ENCODE measurements around the gene GALNS. TPM values are rescaled to one million over a fixed set of nuclear protein-coding genes. Genes with fewer than 3 reads are reported as not detected.

The GALNS gene
- total and polyA plus RNA-seq, 2 experiments from 2014 or later: 19.6 to 53.5 TPM

GRCh38 chr16:88811769-88812512 is 44.8 kb downstream of the GALNS start, which contains the start of gene APRT:
APRT (minus strand) TSS chr16:88811928; CDS start chr16:88811899, 29 bp downstream.
- peak within 1 kb of the TSS; percentile 62 for H2AFZ ChIP-seq
- peak within 1 kb of the TSS; percentile 89 for H3K4me2 ChIP-seq
- H3K79me2 ChIP-seq: peaks cover 13% of the 10 kb centered on the region
- H4K20me1 ChIP-seq (ENCODE audit: insufficient read depth, poor library complexity, severe bottlenecking): peaks cover 6% of the 10 kb centered on the region
- H3K9me2 ChIP-seq (replicated peaks; ENCODE audit: insufficient read depth): no peaks in the 10 kb centered on the region
- TF ChIP-seq EZH2phosphoT487 (IDR thresholded peaks at IDR 0.05; ENCODE audit: low read depth, severe bottlenecking, unreplicated experiment): no peak
- no peak for TF ChIP-seq EZH2 (IDR thresholded peaks at IDR 0.05; ENCODE audit: borderline replicate concordance)
- TF ChIP-seq, protein P1, sequence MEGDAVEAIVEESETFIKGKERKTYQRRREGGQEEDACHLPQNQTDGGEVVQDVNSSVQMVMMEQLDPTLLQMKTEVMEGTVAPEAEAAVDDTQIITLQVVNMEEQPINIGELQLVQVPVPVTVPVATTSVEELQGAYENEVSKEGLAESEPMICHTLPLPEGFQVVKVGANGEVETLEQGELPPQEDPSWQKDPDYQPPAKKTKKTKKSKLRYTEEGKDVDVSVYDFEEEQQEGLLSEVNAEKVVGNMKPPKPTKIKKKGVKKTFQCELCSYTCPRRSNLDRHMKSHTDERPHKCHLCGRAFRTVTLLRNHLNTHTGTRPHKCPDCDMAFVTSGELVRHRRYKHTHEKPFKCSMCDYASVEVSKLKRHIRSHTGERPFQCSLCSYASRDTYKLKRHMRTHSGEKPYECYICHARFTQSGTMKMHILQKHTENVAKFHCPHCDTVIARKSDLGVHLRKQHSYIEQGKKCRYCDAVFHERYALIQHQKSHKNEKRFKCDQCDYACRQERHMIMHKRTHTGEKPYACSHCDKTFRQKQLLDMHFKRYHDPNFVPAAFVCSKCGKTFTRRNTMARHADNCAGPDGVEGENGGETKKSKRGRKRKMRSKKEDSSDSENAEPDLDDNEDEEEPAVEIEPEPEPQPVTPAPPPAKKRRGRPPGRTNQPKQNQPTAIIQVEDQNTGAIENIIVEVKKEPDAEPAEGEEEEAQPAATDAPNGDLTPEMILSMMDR (IDR thresholded peaks at IDR 0.05; ENCODE audit: poor library complexity): peak; percentile 40
- peak within 1 kb of the TSS; percentile 73 for H3K4me3 ChIP-seq
- no peaks in the 10 kb centered on the region for H3K9me3 ChIP-seq (ENCODE audit: low read depth)
- H3K27ac ChIP-seq: peak within 1 kb of the TSS; percentile 92
- peaks cover 17% of the 10 kb centered on the region for H3K4me1 ChIP-seq (ENCODE audit: insufficient read depth)
- no peaks in the 10 kb centered on the region for H3K36me3 ChIP-seq (replicated peaks; ENCODE audit: insufficient read depth, low read depth)
- DNase-seq (ENCODE audit: low spot score): peak; percentile 98
- WGBS (ENCODE audit: low lambda C conversion rate, missing lambda C conversion rate): under 1% methylated on average over 56 of the region's 84 CpGs
- H3K27me3 ChIP-seq: no peaks in the 10 kb centered on the region

DNA sequence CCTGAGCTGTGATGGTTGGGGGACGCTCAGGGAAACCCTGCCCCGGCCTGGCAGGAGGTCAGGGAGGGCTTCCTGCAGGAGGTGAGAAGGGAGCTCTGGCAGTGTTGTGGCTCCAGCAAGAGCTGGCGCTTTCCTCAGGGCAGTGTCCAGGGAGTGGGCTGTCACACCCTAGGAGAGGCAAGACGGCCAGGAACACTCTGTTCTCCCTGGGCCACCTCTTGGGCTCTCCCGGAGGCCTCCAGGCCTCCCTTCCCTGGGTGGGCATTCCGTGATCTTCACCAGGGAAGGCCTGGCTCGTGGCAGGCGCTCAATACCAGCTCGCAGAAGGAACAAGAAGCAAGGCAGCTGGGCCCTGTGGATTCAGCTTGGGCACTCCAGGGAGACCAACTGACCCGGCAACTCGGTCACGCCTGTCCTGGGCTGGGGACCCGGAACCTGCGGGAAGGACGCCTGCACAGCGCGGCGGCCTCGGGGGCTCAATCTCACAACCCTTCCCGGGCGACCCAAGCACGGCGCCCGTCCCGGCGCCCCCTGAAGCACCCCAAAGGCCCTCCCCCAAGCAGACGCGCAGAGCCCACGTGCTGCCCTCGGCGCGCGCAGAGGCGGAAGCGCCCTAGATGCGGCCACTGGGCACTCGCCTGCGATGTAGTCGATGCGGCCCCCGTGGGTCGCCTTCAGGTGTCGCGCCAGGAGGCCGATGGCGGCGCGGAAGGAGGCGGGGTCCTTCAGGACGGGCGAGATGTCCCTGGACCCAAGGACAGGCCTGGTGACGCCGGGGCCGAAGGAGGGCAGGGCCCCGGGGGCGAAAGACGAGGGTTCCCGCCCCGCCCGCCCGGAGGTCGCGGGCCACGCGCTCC is 45.6 kb downstream of the GALNS start:
- peaks cover 13% of the 10 kb centered on the region for H3K79me2 ChIP-seq
- no peaks in the 10 kb centered on the region for H3K36me3 ChIP-seq (replicated peaks; ENCODE audit: insufficient read depth, low read depth)
- peak overlapping the region; percentile 73 for H3K4me3 ChIP-seq
- H3K9me3 ChIP-seq (ENCODE audit: low read depth): no peaks in the 10 kb centered on the region
- H3K27ac ChIP-seq: peak overlapping the region; percentile 92
- DNase-seq (ENCODE audit: low spot score): peak; percentile 93
- H3K9me2 ChIP-seq (replicated peaks; ENCODE audit: insufficient read depth): no peaks in the 10 kb centered on the region
- H3K4me2 ChIP-seq: peak overlapping the region; percentile 89
- H3K27me3 ChIP-seq: no peaks in the 10 kb centered on the region
- WGBS (ENCODE audit: low lambda C conversion rate, missing lambda C conversion rate): 5% methylated on average over 45 of the region's 65 CpGs
- peaks cover 6% of the 10 kb centered on the region for H4K20me1 ChIP-seq (ENCODE audit: insufficient read depth, poor library complexity, severe bottlenecking)
- peak overlapping the region; percentile 30 for H2AFZ ChIP-seq
- peaks cover 17% of the 10 kb centered on the region for H3K4me1 ChIP-seq (ENCODE audit: insufficient read depth)
- TF ChIP-seq, protein P1 (IDR thresholded peaks at IDR 0.05; ENCODE audit: poor library complexity): no peak
- TF ChIP-seq EZH2 (IDR thresholded peaks at IDR 0.05; ENCODE audit: borderline replicate concordance) (no peak), EZH2phosphoT487 (IDR thresholded peaks at IDR 0.05; ENCODE audit: low read depth, severe bottlenecking, unreplicated experiment) (no peak)

- H4K20me1 ChIP-seq (ENCODE audit: insufficient read depth, poor library complexity, severe bottlenecking): peaks cover 6% of the 10 kb centered on the region
- no peaks in the 10 kb centered on the region for H3K9me2 ChIP-seq (replicated peaks; ENCODE audit: insufficient read depth)
- peak overlapping the region; percentile 89 for H3K4me2 ChIP-seq
- no peaks in the 10 kb centered on the region for H3K9me3 ChIP-seq (ENCODE audit: low read depth)
- H3K36me3 ChIP-seq (replicated peaks; ENCODE audit: insufficient read depth, low read depth): no peaks in the 10 kb centered on the region
- H3K27me3 ChIP-seq: no peaks in the 10 kb centered on the region
- H3K79me2 ChIP-seq: peaks cover 15% of the 10 kb centered on the region
- H2AFZ ChIP-seq: no peak overlapping the region
- H3K4me3 ChIP-seq: peak overlapping the region; percentile 73
- peaks cover 17% of the 10 kb centered on the region for H3K4me1 ChIP-seq (ENCODE audit: insufficient read depth)
- no peak for DNase-seq (ENCODE audit: low spot score)
- 56% methylated on average over 12 of the region's 12 CpGs for WGBS (ENCODE audit: low lambda C conversion rate, missing lambda C conversion rate)
- TF ChIP-seq, protein P1 (IDR thresholded peaks at IDR 0.05; ENCODE audit: poor library complexity): no peak
- TF ChIP-seq EZH2 (IDR thresholded peaks at IDR 0.05; ENCODE audit: borderline replicate concordance): no peak
- peak overlapping the region; percentile 92 for H3K27ac ChIP-seq
These were observed 46.4 kb downstream of the GALNS start for GRCh38 chr16:88810166-88810911.
